Measurements from ENCODE around the gene KLRK1.
"Not testable (repeated sequence)": the region's sequence is repeated elsewhere in the genome, so short reads cannot be mapped to it uniquely, and the experiment has no call there.

Gene KLRK1

GRCh38 chr12:10389904-10390303 lies at the start of gene KLRK1:
TSS of gene KLRK1 (minus strand) at chr12:10390041. CDS start at chr12:10388810, 1,231 bp downstream.
- no peak for DNase-seq (ENCODE audit: low read depth in 4 of 4, low spot score in 1 of 4)

- not testable (repeated sequence) for DNase-seq (ENCODE audit: low read depth in 4 of 4, low spot score in 1 of 4)
Measured at GRCh38 chr12:10437601-10438000, 47.8 kb upstream of the KLRK1 start.

DNA sequence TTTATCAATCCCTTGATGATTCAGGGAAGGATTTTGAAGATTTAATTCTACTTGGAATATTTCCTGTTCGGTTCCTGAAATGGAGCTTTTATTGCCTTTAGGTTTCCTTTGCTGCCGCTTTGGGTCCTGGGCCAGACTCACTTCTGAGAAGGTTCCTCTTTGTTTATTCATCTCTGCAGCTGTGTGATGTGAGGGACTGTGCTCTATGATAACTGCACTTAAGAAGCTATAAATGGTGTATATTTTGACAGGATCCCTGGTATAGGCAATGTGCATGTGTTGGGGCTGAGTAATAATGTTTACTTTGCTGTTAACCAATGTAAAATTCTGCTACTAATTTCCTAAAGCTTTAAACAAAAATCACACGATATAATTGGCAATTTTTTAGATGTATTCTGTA lies 46.0 kb upstream of the KLRK1 start, which contains the start of gene KLRC2:
Gene KLRC2 (minus strand): TSS at position 195 of the 400 bp plus-strand sequence. CDS start 24 bp downstream, at position 171.
- not testable (repeated sequence) for DNase-seq (ENCODE audit: low read depth in 4 of 4, low spot score in 1 of 4)

- DNase-seq (ENCODE audit: low read depth in 4 of 4, low spot score in 1 of 4): not testable (repeated sequence)
Measured at GRCh38 chr12:10430623-10431022, 40.8 kb upstream of the KLRK1 start.

GRCh38 chr12:10425938-10426337 lies 36.1 kb upstream of the KLRK1 start:
- DNase-seq (ENCODE audit: low read depth in 4 of 4, low spot score in 1 of 4): not testable (repeated sequence)

- DNase-seq (ENCODE audit: low read depth in 4 of 4, low spot score in 1 of 4): not testable (repeated sequence)
Measured at GRCh38 chr12:10424260-10424899, 34.5 kb upstream of the KLRK1 start.

DNA sequence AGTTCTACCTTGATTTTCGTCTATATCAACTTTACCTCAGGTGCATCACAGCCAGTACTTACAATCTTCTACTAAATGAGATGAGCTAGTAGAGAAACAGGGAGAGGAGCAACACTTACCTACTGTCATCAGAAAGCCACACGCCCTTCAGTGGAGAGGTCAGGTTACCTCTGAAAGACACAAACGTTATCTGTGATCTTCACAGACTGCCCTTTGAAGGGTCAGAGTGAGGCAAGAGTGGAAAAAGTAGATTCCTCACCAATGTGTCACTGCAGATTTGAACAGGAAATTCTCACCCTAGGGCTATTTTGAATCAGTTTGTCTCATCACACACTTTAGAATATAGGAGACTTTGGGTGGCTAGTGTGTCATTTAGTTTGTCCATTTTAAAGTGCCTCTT lies 32.3 kb upstream of the KLRK1 start:
- DNase-seq (ENCODE audit: low read depth in 4 of 4, low spot score in 1 of 4): not testable (repeated sequence)

- DNase-seq (ENCODE audit: low read depth in 4 of 4, low spot score in 1 of 4): not testable (repeated sequence)
Measured at GRCh38 chr12:10420334-10420733, 30.5 kb upstream of the KLRK1 start, which contains the start of gene KLRC3. TSS of gene KLRC3 (minus strand) at chr12:10420595. CDS start at chr12:10420550, 45 bp downstream.

DNA sequence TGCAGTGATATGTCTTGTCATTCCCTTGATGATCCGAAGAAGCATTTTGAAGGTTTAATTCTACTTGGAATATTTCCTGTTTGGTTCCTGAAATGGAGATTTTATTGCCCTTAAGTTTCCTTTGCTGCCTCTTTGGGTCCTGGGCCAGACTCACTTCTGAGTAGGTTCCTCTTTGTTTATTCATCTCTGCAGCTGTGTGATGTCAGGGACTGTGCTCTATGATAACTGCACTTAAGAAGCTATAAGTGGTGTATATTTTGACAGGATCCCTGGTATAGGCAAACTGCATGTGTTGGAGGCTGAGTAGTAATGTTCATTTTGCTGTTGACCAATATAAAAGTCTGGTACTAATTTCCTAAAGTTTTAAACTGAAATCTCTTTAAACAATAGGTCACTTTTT lies 19.6 kb upstream of the KLRK1 start, which contains the start of gene KLRC4:
Gene KLRC4 (minus strand): TSS at position 366 of the 400 bp plus-strand sequence. CDS start 182 bp downstream, at position 184.
- no peak for DNase-seq (ENCODE audit: low read depth in 4 of 4, low spot score in 1 of 4)

DNA sequence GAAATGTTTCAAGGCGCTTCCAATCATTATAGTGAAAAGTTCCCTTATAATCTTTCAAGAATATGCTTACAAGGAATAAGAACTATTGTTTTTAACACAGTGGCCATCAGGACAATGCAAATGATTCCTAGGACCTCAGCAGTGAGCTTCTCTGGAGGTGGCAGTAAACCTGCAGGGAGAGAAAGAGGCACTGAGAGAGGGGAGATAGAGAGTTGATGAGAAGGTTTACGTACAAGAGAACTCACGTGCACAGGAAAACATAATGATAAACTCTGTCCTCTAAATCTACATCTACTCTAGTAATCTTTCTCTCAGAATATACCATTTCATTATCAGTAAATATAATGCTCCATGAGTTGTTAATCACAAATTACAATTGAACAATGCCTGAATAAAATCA lies 19.0 kb upstream of the KLRK1 start:
- DNase-seq (ENCODE audit: low read depth in 4 of 4, low spot score in 1 of 4): no peak

DNA sequence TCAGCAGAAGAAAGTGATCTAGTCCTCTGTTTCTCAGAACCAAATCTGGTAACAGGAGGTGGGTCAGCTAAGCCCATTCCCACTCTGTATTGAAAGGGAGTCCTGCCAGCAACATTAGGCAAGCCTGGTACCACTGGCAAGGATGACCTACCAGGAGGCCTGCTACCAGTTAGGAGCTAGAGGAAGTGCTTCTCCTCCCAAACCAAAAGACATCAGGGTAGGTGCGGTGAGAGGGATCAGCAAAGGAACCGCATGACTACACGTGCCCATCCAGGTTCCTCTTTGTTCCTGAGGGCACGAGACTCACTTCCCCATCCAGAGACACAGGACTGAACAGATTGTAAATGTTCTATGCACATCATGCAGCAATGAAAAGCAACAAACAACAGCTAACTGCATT lies 16.9 kb upstream of the KLRK1 start:
- DNase-seq (ENCODE audit: low read depth in 4 of 4, low spot score in 1 of 4): no peak

GRCh38 chr12:10405294-10405693 lies 15.5 kb upstream of the KLRK1 start:
- DNase-seq (ENCODE audit: low read depth in 4 of 4, low spot score in 1 of 4): no peak

GRCh38 chr12:10404798-10405197 lies 15.0 kb upstream of the KLRK1 start:
- no peak for DNase-seq (ENCODE audit: low read depth in 4 of 4, low spot score in 1 of 4)

DNA sequence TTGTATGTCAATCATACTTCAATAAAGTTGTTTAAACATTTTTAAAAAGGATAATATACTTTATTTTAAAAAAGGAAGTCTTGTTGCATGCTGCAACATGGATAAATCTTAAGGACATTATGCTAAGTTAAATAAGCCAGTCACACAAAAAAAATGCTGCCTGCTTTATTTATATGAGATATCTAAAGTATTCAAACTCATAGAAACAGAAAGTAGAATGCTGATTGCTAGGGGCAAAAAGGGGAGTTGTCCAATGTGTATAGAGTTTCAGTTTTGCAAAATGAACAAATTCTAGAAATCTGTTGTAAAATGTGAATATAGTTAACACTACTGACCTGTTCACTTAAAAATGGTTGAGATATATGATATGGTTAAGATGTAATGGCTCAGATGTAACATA lies 11.0 kb upstream of the KLRK1 start:
- DNase-seq (ENCODE audit: low read depth in 4 of 4, low spot score in 1 of 4): no peak

DNA sequence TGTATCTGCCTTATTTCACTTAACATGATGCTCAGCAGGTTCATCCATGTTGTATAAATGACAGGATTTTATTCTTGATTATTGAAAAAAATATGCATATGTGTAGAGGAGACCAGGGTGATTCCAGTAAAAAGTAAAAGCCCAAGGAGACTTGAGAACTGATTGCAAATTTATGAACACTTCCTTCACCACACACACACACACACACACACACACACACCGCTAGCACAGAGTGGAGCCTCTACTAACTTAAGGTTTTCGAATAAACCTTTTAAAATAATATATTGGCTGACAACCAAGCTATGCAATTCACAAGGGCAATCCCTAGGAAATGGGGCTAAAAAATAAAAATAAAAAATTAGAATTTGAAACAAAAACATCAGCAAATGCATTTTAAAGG lies 8.3 kb upstream of the KLRK1 start:
- no peak for DNase-seq (ENCODE audit: low read depth in 4 of 4, low spot score in 1 of 4)

DNA sequence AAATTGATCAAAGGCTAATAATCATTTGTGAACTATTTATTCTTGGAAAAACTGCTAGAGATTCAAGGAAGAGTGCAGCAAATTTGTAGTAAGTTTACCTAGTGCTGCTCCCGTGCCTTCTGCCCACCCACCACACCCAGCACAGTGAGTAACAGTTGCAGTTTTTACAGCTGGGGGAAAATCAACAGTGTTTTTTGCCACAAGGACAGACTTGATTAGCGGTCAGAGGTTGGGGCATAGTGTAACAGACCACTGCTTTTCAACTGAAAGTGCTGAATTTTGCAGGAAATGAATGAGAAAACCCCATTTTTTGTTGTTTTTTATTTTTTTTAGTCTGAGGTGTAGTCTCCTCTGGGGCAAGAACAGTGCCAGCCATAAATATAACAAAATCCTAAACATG lies 7.5 kb upstream of the KLRK1 start:
- no peak for DNase-seq (ENCODE audit: low read depth in 4 of 4, low spot score in 1 of 4)

DNA sequence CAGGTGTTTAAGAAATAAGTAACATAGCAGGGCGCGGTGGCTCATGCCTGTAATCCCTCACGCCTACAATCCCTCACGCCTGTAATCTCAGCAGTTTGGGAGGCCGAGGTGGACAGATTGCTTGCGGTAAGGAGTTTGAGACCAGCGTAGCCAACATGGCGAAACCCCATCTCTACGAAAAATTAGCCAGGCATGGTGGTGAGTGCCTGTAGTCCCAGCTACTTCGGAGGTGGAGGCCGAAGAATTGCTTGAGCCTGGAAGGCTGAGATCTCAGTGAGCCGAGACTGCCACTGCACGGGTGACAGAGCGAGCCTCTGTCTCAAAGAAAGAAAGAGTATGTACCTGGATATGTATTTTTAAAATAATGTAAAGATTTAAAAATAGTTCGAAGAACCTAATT lies 6.3 kb upstream of the KLRK1 start:
- DNase-seq (ENCODE audit: low read depth in 4 of 4, low spot score in 1 of 4): not testable (repeated sequence)

GRCh38 chr12:10395390-10395998 lies 5.7 kb upstream of the KLRK1 start:
- DNase-seq (ENCODE audit: low read depth in 4 of 4, low spot score in 1 of 4): no peak

GRCh38 chr12:10394531-10395152 lies 4.8 kb upstream of the KLRK1 start:
- not testable (repeated sequence) for DNase-seq (ENCODE audit: low read depth in 4 of 4, low spot score in 1 of 4)

GRCh38 chr12:10393291-10393690 lies 3.5 kb upstream of the KLRK1 start:
- no peak for DNase-seq (ENCODE audit: low read depth in 4 of 4, low spot score in 1 of 4)

GRCh38 chr12:10392394-10392930 lies 2.6 kb upstream of the KLRK1 start:
- no peak for DNase-seq (ENCODE audit: low read depth in 4 of 4, low spot score in 1 of 4)

GRCh38 chr12:10390991-10391390 lies 1.1 kb upstream of the KLRK1 start:
- not testable (repeated sequence) for DNase-seq (ENCODE audit: low read depth in 4 of 4, low spot score in 1 of 4)
